Gastrocnemius medialis (tissue), 4 donors: Measurements from ENCODE around the gene CD274. TPM values are rescaled to one million over a fixed set of nuclear protein-coding genes. Genes with fewer than 3 reads are reported as not detected.
"Not testable (repeated sequence)": the region's sequence is repeated elsewhere in the genome, so short reads cannot be mapped to it uniquely, and the experiment has no call there.

Source experiments
- ATAC-seq, 2 donors: fragments of 150-250 bp; one replicate each; pipeline ENCODE4 v1.9.1; 2016
- DNase-seq, 2 donors: peaks; one replicate each; pipeline ENCODE4 v3.0.0-alpha.2; 2019
- H3K27ac ChIP-seq, 4 donors: fragments of 200-600 bp; sonication (generic); 1 replicate in 1 of 4; 2 replicates in 3 of 4; pipeline ENCODE4 v1.5.1; 2016 to 2018; ENCODE audit warnings: mild to moderate bottlenecking in 2 of 4, moderate library complexity in 1 of 4
- H3K27me3 ChIP-seq, 3 donors: fragments of 200-600 bp; sonication (generic) in 2 of 3; 1 replicate in 1 of 3; 2 replicates in 2 of 3; pipeline versions ENCODE4 v1.5.1 to v1.6.0; 2016 to 2019; ENCODE audit warnings: mild to moderate bottlenecking in 1 of 3, moderate library complexity in 1 of 3
- H3K36me3 ChIP-seq, 2 donors: fragments of 200-600 bp; sonication (generic) in 1 of 2; one replicate each; pipeline ENCODE4 v1.5.1; 2017 to 2018
- H3K4me1 ChIP-seq, 2 donors: fragments of 200-600 bp; sonication (generic) in 1 of 2; one replicate each; pipeline ENCODE4 v1.5.1; 2016 to 2017; ENCODE audit warnings: mild to moderate bottlenecking in 2 of 2
- H3K4me3 ChIP-seq, 4 donors: fragments of 200-600 bp; sonication (generic) in 3 of 4; 1 replicate in 1 of 4; 2 replicates in 3 of 4; pipeline ENCODE4 v1.5.1; 2016 to 2019; ENCODE audit warnings: mild to moderate bottlenecking in 2 of 4
- H3K9me3 ChIP-seq, 3 donors: fragments of 200-600 bp; sonication (generic) in 2 of 3; 1 replicate in 1 of 3; 2 replicates in 2 of 3; pipeline ENCODE4 v1.5.1; 2016 to 2019
- POLR2A ChIP-seq, 2 donors: fragments of 450-650 bp; IDR thresholded peaks; one replicate each; pipeline ENCODE4 v1.6.1; 2017; ENCODE audit warnings: antibody characterized with exemption in 2 of 2, mild to moderate bottlenecking in 2 of 2, moderate library complexity in 2 of 2
- in situ Hi-C, 4 donors: fragments of 200-750 bp; cut with MboI; loops; one replicate each; pipeline versions ENCODE4 v1.15.0 to v1.8.0; 2017; ENCODE audit warnings: low sequenced_read_pairs in 4 of 4
- intact Hi-C: fragments of 100-400 bp; cut with DNase I; formaldehyde crosslinking; loops from one replicate; pipeline ENCODE4 v1.15.1; 2023; ENCODE audit warnings: low total_unique reads
- total RNA-seq, 4 donors: library from RNA; depleted of rRNA; stranded (reverse); fragments of >200 nt; gene quantifications; one replicate each; pipeline versions ENCODE4 v1.1.0 to v1.2.3, GENCODE V29; 2016
- TF ChIP-seq, protein P1 (sequence below), 5 experiments: fragments of 450-650 bp in 3 of 5; fragments of 200-600 bp in 2 of 5; sonication (generic) in 2 of 5; IDR thresholded peaks in 4 of 5; conservative IDR thresholded peaks in 1 of 5; 1 replicate in 4 of 5; 2 replicates in 1 of 5; pipeline ENCODE4 v1.5.1; 2016 to 2019; ENCODE audit warnings: antibody characterized with exemption in 5 of 5, mild to moderate bottlenecking in 3 of 5, moderate library complexity in 3 of 5

CD274 gene
- total RNA-seq, 4 donors from 2014 or later, result 0.61 to 7.2 (median 1.6) TPM

- intact Hi-C loops (no loop called here), in situ Hi-C loops (no loop called here)
- Histone ChIP-seq H3K27ac (no peak overlapping the region), H3K36me3 (no peaks in the 10 kb centered on the region), H3K4me3 (no peak overlapping the region), H3K27me3 (no peaks in the 10 kb centered on the region), H3K4me1 (peaks cover 0 to 4% of the 10 kb centered on the region in 2 donors), H3K9me3 (no peaks in the 10 kb centered on the region)
- no peak for TF ChIP-seq POLR2A (IDR thresholded peaks at IDR 0.05)
- TF ChIP-seq, protein P1, sequence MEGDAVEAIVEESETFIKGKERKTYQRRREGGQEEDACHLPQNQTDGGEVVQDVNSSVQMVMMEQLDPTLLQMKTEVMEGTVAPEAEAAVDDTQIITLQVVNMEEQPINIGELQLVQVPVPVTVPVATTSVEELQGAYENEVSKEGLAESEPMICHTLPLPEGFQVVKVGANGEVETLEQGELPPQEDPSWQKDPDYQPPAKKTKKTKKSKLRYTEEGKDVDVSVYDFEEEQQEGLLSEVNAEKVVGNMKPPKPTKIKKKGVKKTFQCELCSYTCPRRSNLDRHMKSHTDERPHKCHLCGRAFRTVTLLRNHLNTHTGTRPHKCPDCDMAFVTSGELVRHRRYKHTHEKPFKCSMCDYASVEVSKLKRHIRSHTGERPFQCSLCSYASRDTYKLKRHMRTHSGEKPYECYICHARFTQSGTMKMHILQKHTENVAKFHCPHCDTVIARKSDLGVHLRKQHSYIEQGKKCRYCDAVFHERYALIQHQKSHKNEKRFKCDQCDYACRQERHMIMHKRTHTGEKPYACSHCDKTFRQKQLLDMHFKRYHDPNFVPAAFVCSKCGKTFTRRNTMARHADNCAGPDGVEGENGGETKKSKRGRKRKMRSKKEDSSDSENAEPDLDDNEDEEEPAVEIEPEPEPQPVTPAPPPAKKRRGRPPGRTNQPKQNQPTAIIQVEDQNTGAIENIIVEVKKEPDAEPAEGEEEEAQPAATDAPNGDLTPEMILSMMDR (IDR thresholded peaks at IDR 0.05 in 4 of 5, conservative IDR thresholded peaks at IDR 0.05 in 1 of 5), result no peak
- DNase-seq, result no peak
- ATAC-seq, result no peak
These were observed 38.1 kb downstream of the CD274 start for GRCh38 chr9:5488221-5489008.

DNA sequence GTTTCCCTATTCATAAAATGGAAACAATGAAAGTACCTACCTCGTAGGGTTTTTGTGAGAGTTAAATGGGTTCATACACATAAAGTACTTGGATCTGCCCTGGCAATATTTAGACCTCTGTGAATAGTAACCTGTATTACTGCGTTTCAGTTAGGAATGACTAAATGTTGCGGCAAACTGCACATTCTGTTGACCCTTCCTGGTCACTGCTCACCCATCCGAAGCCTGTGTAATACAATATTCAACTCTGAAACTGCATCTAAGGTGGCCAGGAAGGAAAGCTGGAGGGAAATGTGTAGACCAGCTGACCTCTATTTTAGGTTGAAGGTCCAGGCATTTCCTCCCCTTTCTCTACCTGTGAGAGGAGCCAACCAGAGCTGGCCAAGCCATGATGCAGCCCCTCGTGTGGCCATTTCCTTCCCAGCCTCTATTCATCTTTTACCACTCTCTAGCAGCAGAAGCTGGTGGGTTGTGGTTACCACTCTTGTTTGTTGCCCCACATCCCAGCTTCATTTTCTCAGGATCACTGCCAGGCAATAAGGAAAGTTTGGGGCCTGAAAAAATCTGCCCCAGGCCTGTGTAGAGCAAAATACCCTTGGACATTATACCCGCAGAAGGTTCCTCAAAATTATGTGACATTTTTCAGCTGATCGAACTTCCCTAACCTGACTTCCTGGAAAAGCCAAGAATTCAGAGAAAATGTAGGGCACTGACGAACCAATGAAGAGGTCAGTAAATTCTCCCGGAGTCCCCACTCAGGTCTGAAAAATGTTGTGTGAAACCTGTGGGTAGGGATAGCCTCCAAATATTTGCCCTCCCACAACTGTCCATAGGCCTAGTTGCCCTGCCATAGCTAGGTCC lies 39.5 kb downstream of the CD274 start:
- TF ChIP-seq, protein P1 (IDR thresholded peaks at IDR 0.05 in 4 of 5, conservative IDR thresholded peaks at IDR 0.05 in 1 of 5), result no peak
- no peak for TF ChIP-seq POLR2A (IDR thresholded peaks at IDR 0.05)
- Histone ChIP-seq H3K4me3 (no peak overlapping the region), H3K9me3 (no peaks in the 10 kb centered on the region), H3K36me3 (no peaks in the 10 kb centered on the region), H3K27ac (no peak overlapping the region), H3K27me3 (no peaks in the 10 kb centered on the region), H3K4me1 (peaks cover 0 to 4% of the 10 kb centered on the region in 2 donors)
- ATAC-seq (no peak), DNase-seq (no peak)
- intact Hi-C loops, result no loop called here
- in situ Hi-C loops, result no loop called here

- Histone ChIP-seq H3K27me3 (no peaks in the 10 kb centered on the region), H3K9me3 (no peaks in the 10 kb centered on the region), H3K27ac (no peak overlapping the region), H3K36me3 (no peaks in the 10 kb centered on the region), H3K4me3 (no peak overlapping the region), H3K4me1 (peaks cover 0 to 4% of the 10 kb centered on the region in 2 donors)
- TF ChIP-seq, protein P1 (IDR thresholded peaks at IDR 0.05 in 4 of 5, conservative IDR thresholded peaks at IDR 0.05 in 1 of 5), result no peak
- in situ Hi-C loops (no loop called here), intact Hi-C loops (no loop called here)
- DNase-seq (no peak), ATAC-seq (no peak)
These were observed 42.8 kb downstream of the CD274 start for GRCh38 chr9:5492965-5493678.

DNA sequence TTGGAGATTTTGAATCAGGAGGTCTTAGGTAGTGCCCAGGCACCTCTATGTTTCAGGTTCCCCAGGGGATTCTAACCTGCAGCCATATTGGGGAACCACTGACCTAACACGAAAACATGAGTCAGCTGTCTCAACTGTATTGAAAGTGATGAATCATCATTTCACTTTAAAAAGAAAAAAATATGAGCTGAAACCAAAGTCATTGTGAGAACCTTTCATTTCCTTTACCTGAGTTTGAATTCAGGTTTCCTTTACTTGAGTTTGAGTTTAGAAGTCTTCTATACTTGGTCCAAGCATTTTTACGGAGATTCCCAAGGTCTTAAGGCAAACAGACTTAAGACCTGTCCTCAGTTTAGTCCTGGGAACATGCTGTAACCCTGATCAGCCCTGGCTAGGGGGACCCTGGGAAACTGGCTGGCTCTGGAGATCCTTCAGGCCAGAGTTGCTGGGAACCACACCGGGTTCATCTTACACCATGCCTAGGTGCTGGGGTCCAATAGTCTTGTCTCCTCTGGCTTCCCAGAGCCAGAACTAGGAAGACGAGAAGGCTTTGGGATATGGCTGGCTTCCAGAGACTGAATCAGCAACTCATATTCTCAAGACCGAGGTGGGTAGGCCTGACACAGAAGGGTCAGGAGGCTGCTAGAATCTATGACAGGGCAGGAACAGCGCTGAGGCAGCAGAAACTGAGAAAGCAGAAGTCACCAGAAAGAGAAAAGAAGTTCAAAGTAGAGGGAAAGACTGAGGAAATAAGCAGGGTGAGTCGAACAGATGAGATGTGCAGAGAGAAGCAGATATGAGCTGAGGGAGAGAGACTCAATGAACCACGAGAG lies 43.6 kb downstream of the CD274 start:
- H3K9me3 ChIP-seq, result no peaks in the 10 kb centered on the region
- intact Hi-C loops (no loop called here), in situ Hi-C loops (no loop called here)
- no peaks in the 10 kb centered on the region for H3K36me3 ChIP-seq
- peaks cover 0 to 4% of the 10 kb centered on the region in 2 donors for H3K4me1 ChIP-seq
- TF ChIP-seq, protein P1 (IDR thresholded peaks at IDR 0.05 in 4 of 5, conservative IDR thresholded peaks at IDR 0.05 in 1 of 5), result no peak
- TF ChIP-seq POLR2A (IDR thresholded peaks at IDR 0.05), result no peak
- DNase-seq (peak in 1 of 2 donors; percentile 45), ATAC-seq (peak; percentile 36 to 69)
- peak overlapping the region in 3 of 4 donors; percentile 1 to 41 (median 20) for H3K27ac ChIP-seq
- H3K27me3 ChIP-seq, result no peaks in the 10 kb centered on the region
- no peak overlapping the region for H3K4me3 ChIP-seq

- in situ Hi-C loops, ATAC-seq, DNase-seq, H3K9me3 ChIP-seq, H3K36me3 ChIP-seq, H3K27ac ChIP-seq, H3K4me3 ChIP-seq, H3K4me1 ChIP-seq, H3K27me3 ChIP-seq, intact Hi-C loops: not testable (repeated sequence)
These were observed 44.4 kb downstream of the CD274 start for GRCh38 chr9:5494765-5495164.
